Measurements from ENCODE around the gene PTPRM.

PTPRM gene

GRCh38 chr18:8252371-8252770 is 685.3 kb downstream of the PTPRM start:
- TF ChIP-seq CTCF (IDR thresholded peaks at IDR 0.05) = no peak
- Histone ChIP-seq H3K4me1 (no peaks in the 10 kb centered on the region), H3K27ac (no peak overlapping the region), H3K4me3 (no peak overlapping the region), H3K9me3 (no peaks in the 10 kb centered on the region), H3K36me3 (peaks cover 10 to 21% (median 11%) of the 10 kb centered on the region in 3 donors), H3K27me3 (no peaks in the 10 kb centered on the region)
- intact Hi-C loops (cut with DNase I; ENCODE audit: low total_unique reads) = no loop called here
- no peak for DNase-seq

- H3K36me3 ChIP-seq = peaks cover 10 to 13% (median 11%) of the 10 kb centered on the region in 3 donors
- H3K4me1 ChIP-seq = no peaks in the 10 kb centered on the region
- H3K9me3 ChIP-seq = no peaks in the 10 kb centered on the region
- no peak for TF ChIP-seq CTCF (IDR thresholded peaks at IDR 0.05)
- no peak for DNase-seq
- no peaks in the 10 kb centered on the region for H3K27me3 ChIP-seq
- intact Hi-C loops (cut with DNase I; ENCODE audit: low total_unique reads) = no loop called here
- no peak overlapping the region for H3K27ac ChIP-seq
- no peak overlapping the region for H3K4me3 ChIP-seq
Observed at GRCh38 chr18:8253944-8254343, 686.8 kb downstream of the PTPRM start.

- TF ChIP-seq CTCF (IDR thresholded peaks at IDR 0.05) = no peak
- no peak overlapping the region for H3K4me3 ChIP-seq
- no peak for DNase-seq
Observed at GRCh38 chr18:8254654-8255053, 687.5 kb downstream of the PTPRM start.

GRCh38 chr18:8257851-8258434 is 690.8 kb downstream of the PTPRM start:
- DNase-seq = no peak
- Histone ChIP-seq H3K36me3 (peaks cover 10 to 20% (median 11%) of the 10 kb centered on the region in 3 donors), H3K4me1 (no peaks in the 10 kb centered on the region), H3K27me3 (no peaks in the 10 kb centered on the region), H3K27ac (no peak overlapping the region), H3K4me3 (no peak overlapping the region), H3K9me3 (no peaks in the 10 kb centered on the region)
- TF ChIP-seq CTCF (IDR thresholded peaks at IDR 0.05) = no peak
- intact Hi-C loops (cut with DNase I; ENCODE audit: low total_unique reads) = no loop called here

More at GRCh38 chr18:8254654-8255053, 687.5 kb downstream of the PTPRM start:
- Histone ChIP-seq H3K27ac (no peak overlapping the region), H3K9me3 (no peaks in the 10 kb centered on the region), H3K4me1 (no peaks in the 10 kb centered on the region), H3K36me3 (peaks cover 10 to 13% (median 11%) of the 10 kb centered on the region in 3 donors), H3K27me3 (no peaks in the 10 kb centered on the region)
- intact Hi-C loops (cut with DNase I; ENCODE audit: low total_unique reads) = no loop called here

- H3K4me3 ChIP-seq = no peak overlapping the region
- no peak for DNase-seq
- no peaks in the 10 kb centered on the region for H3K27me3 ChIP-seq
- TF ChIP-seq CTCF (IDR thresholded peaks at IDR 0.05) = no peak
- H3K36me3 ChIP-seq = peaks cover 0 to 11% (median 5%) of the 10 kb centered on the region in 3 donors
- H3K4me1 ChIP-seq = no peaks in the 10 kb centered on the region
- intact Hi-C loops (cut with DNase I; ENCODE audit: low total_unique reads) = no loop called here
- H3K9me3 ChIP-seq = no peaks in the 10 kb centered on the region
- H3K27ac ChIP-seq = no peak overlapping the region
Observed at GRCh38 chr18:8260319-8260718, 693.2 kb downstream of the PTPRM start.

GRCh38 chr18:8260827-8261226 is 693.7 kb downstream of the PTPRM start:
- no peak overlapping the region for H3K4me3 ChIP-seq
- no peak for DNase-seq

More at GRCh38 chr18:8260827-8261226, 693.7 kb downstream of the PTPRM start:
- H3K9me3 ChIP-seq = no peaks in the 10 kb centered on the region
- H3K27ac ChIP-seq = no peak overlapping the region
- no peaks in the 10 kb centered on the region for H3K27me3 ChIP-seq
- H3K4me1 ChIP-seq = no peaks in the 10 kb centered on the region
- H3K36me3 ChIP-seq = peaks cover 0 to 11% (median 5%) of the 10 kb centered on the region in 3 donors
- no peak for TF ChIP-seq CTCF (IDR thresholded peaks at IDR 0.05)
- intact Hi-C loops (cut with DNase I; ENCODE audit: low total_unique reads) = no loop called here

All from tibial artery (tissue), 4 donors.